Activated CD4-positive, alpha-beta T cell treated with anti-CD3 and anti-CD28 coated beads for 4 hours (primary cell): ENCODE measurements around the gene PAX5.
A peak's percentile ranks its signal among the peaks of the same experiment; 100 is the strongest.

ENCODE experiments used
- DNase-seq, 2 donors: peaks; one replicate each; pipeline ENCODE4 v3.0.0-alpha.2; 2020

The PAX5 gene

DNA sequence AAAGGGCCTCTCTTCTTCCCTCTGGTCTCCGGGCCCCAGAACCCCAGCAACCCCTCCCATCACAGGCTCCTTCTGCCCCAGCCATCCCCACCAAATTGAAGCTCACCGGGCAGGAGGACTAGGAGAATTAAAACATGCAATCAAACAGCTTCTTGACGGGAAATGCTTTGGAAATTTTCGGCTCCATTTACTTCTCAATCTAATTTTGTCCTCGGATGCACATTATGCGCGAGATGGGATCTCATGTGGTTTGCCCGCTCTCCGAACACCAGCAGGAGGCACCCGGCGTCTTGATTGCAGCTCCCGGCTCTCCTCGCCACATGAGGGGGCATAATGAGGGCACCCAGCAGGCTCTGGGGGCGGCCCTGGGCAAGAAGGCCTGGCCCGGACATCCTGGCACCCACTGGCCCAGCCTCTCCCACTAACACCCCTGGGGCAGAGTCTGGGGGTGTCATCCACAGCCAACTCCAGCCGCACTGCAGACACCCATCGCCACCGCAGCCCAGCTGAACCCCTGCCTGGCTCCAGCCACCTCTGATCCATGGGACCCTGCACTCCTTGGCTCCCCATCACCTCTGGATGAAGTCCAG, 135.5 kb downstream of the PAX5 start:
- DNase-seq, result no peak

DNA sequence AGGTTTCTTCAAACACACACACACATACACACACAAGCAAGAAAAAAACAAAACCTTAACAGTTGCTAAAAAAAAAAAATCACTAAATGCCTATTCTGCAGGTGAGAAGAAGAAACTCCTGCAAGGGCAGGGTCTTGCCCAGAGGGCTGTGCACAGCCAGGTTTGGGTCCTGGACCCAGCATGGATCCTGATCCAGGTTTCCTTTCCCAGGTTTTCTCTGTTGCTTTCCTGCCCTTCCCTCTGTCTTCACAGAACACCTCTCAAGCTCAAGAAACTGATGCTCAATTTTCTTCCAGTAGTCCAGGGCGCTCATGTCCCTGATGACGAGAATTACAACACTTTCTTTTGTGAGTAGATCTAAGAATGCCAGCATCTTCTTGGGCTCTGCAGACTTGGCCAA, 136.6 kb downstream of the PAX5 start:
- no peak for DNase-seq

DNA sequence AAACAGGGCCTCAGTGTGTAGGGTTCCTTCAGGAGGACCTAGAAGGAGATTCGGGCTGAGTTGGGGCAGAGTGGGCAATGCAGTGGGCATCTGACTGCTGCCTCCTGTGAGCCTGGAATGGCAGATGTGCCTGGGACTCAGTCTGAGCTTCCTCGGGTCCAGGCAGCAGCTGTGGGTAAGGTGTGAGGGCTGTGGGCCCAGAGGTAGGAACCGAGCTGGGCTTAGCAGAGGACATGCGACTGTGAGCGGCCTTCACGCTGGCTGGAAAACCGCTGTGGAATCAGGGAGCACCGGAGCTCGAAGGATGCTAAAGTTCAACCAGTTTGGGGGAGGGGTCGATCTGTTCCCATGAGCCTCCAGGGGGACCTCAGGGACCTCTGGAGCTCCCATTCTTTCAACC, 137.0 kb downstream of the PAX5 start:
- no peak for DNase-seq

DNA sequence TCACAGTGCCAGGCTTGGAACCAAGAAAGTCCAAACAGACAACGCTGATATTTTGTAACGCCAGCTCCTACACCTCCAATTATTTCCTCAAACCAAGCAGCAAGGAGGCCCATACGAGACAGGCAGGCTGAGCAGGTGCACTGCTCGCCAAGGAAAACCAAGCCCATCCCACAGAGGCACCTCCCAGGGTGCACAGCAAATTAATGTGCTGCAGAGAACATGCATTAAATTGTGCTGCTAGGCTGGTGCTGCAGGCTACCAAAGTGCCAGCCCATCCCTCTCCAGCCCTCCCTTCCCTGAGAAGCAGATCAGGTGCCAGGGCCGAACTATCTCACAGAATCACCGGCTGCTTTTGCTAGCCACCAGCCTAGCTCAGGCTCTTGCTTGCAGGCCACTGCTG, 137.8 kb downstream of the PAX5 start:
- DNase-seq, result no peak

DNA sequence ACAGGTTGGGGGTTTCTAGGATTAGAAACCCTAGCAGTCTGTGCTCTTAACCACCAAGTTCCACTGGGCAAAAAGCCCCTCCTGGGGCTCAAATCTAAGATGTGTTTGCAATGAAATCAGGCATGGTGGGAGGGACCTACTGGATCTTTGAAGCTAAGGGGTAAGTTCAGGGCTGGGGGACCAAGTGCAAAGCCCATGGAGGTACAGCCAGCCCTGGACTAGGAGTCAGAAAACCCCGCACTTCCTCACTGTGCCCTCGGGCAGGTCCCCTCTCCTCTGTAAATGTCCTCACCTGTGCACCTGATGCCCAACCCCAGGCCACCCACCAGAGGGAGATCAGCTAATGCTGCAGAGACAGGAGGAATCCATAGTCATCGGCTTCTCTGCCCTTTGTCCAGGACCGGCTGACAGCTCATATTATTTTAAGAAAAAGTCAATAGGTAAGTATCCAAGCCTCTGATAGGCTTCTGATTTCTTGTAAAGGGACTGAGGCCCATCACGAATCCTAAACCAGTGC, 138.3 kb downstream of the PAX5 start:
- no peak for DNase-seq

DNA sequence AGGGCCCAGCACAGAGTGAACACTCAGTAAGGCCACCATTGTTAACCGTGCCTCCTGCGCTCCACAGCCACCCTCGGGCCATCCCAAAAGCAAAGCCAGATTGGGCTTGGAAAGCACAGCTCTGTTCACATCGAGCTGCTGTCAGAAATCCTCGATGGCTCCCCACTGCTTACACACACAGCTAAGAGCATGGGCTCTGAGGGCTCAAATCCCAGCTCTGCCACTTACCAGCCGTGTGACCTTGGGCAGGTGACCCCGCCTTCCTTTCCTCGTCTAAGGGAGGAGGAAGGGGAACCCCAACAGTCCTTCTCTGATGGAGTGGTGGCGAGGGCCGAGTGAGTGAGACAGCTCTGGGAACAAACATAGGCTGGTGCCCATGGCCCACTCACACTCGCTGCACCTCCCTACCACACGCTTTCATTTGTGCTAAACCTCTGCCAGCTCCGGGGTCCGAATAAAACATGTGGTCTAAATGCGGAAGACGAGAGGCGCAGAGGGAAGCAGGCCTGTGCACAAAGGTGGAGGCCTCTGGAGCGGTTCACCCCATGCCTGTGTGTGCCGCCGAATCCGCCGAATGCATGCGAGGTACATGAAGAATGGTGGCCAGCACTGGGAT, 139.3 kb downstream of the PAX5 start:
- no peak for DNase-seq

DNA sequence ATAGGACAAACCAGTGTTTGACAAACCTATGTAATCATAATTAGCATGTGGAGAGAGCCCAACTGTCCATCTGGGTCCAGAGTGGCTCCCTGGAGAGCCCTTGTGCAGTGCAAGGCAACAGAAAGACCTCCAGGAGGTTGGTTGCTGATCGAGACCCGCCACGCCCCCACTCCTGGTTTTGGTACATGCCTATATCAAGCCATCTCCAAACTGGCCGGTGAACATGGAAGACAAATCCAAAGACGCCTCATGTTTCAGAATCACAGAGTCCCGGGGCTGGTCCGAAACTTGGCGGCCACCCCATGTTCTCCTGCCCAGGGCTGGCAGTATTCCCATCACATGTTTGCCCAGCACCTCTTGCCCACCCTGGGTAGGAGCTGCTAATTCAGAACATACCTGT, 140.2 kb downstream of the PAX5 start:
- DNase-seq, result no peak

DNA sequence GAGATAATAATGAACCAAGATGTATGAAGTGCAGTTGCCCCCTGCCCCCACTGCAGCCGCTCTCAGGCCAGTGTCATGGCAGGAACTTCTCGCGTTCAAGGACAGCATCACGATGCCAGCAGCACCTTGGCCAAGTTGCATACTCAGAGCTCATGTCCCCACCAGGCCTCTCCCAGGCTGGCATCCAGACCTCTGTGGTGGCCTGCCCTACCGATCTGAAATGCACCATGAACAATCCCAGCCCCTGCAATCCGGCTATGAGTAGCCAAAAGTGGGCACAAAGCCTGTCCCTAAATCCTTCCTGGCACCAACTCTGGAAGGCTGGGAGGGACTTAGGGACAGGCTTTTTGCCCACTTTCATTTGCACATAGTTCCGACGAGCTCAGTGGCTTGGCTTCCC, 140.9 kb downstream of the PAX5 start:
- DNase-seq, result no peak

DNA sequence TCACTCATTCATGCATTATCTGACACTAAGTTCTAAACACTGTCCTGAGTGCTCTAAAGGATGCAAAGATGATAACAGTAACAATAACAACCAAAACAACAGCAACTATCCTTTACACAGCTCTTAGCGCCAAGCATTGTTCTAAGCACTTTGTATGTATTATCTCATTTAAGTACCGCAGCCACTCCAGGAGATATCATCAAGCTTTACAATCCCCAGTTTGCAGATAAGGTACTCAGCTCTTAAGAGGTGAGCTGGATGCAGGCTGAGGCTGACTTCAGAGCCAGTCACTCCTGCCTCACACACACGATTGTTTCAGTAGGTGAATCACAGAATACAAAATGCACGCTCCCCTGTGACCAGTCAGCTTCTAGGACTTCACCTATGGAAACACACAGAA, 141.8 kb downstream of the PAX5 start:
- DNase-seq, result no peak

DNA sequence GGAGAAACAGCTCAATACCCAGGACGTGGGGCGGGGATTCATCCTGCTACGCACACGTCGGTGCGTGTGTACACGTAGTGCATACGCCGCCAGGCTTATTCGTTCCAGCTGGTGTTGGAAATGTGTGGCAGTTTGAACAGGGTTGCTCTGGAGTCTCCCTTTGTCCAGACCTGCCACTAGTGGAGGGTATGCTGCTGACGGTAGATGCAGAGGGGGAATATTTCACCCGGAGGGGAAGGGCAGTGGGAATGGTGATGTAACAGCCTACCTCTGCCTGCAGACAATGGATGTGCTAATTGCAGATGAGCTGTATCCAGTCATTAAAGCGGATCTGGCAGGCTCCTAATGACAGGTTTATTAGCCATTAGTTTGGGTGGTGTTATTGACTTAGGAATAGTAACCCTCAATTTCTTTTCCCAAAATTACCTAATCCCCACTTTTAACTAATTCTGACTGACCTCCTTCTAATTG, 142.7 kb downstream of the PAX5 start:
- DNase-seq, result no peak

DNA sequence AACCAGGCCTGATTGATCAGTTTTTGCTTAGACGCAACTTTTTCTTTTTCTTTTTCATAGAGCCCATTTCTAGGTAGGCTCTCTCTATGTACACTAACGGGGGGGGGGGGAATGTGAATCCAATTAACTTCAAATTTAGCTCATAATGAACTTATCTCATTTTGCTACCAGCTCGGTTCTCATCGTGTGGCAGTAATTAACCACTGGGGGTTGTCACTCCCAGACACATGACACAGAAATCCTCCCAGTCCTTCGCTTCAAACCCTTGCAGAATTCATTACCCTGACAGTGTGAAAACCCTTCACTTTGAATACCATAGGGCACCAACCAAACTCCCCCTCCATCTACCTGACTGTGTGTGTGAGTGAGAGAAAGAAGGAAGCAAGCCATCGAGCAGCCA, 144.2 kb downstream of the PAX5 start:
- no peak for DNase-seq

DNA sequence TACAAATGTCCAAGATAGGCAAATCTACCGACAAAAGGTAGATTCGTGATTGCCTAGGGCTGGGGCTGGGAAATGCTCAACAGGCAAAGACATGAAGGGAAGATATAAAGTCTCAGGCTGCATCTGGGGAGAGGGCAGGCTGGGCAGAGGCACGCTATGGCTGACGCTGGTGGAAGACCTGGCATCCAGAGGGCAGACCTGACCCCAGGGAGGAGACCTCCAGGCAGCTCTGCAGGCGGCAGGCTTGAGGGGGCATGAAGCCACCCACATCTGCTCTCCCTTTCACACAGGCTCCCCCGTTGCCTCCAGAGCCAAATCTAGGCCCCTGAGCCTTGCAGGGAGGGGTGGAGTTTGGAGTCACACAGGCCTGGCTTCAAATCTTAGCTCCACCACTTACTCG, 145.5 kb downstream of the PAX5 start:
- DNase-seq, result no peak

DNA sequence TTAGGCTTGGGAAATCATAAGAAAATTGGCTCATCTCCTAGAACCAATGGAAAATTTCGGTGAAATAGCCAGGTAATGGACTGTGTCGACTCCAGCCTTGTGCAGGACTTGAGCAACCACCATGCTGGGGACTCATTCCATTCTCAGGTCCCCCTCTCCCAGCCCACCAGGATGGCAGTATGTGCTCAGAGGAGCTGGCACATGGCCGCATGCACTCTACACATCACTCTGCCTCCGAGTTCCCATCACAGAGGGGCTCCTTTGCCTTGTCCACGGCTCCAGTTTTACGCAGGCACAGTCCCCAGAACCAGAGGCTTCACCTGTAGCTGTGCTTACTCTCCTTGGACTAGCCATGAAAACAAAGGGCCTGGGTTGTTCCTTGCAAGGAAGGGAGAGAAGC, 149.3 kb downstream of the PAX5 start:
- DNase-seq, result no peak

DNA sequence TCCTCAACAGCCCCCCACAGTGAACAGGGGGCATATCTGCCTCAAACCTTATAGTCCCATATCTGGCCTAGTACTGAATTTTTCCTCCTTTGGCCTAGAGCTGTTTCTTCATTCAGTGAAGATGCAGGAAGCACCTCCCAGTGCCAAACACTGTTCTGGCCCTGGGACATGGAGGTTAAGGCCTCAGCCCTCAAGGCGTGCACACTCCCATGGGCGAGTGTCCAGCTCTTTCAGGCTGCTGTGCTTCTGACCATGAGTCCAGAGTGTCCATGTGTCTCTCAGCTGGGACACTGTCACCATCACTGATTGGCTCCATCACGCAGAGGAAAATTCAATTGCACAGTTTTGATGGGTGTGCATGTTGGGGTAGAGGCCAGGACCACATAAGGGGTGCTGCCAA, 151.5 kb downstream of the PAX5 start:
- no peak for DNase-seq

DNA sequence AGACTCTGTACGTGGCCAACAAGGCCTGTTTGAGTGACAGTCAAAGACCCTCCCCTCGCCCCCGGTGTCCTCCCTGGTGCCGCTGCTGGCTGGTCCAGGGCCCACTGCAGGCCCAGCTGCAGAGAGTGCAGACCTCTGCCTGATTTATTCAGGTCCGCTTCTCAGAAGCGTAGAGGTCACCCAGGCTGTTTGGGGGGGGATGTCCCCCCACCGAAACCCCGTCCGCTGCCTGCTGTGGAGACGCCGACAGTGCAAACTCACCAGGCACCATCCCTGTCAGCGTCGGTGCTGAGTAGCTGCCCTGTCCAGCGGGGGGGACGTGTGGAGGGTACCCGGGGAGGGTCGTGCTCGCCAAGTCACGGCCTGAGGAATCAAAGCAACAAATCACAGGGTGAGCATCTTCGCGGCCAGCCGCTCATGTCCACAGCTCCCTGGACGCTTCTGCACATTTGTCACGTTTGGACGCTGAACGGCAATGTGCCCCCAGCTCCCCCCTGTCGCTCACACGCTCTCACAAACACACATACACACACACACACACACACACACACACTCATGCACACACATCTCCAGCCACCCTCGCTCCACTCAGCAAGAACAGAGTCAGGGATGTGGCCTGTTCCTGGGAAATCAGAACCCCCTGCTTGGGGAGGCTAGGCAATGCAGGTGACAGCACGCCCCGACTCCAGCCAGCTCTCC, 152.2 kb downstream of the PAX5 start:
- no peak for DNase-seq

DNA sequence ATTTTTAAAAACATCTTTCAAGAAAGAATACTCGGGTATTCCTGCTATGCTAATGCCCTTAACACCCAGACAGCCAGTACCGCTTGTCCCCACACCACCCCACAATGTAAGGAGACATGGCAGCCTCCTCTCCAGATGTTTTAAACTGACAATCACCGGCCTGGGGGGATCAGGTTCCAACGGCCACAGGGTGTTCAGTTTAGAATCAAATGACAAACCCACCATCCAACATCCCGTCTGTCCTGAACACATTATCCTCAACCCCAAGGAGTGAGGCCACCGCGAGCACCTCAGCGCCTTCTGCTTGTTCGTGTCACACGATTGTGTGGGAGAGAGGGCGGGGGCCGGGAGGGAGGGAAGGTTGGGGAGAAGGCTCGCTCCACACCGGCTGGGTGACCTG, 152.8 kb downstream of the PAX5 start:
- no peak for DNase-seq

DNA sequence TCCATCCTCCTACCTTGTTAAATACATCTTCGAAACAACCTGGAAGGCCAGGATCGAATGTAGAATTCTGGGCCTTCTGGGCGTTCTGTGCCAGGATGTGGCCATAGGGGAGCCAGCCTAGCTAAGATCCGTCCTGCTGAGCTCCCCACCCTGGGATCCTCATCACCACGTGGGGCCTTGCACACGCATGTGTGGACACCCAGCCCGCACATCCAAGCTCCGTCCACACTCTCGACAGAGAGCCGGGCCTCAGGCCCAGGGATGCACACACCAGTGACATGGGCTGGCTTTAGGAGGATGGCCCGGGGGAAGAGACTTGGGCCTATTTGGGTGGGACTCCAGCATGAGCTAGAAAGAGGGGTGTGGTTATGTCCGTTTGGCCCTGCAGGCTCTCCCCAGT, 154.0 kb downstream of the PAX5 start:
- no peak for DNase-seq

DNA sequence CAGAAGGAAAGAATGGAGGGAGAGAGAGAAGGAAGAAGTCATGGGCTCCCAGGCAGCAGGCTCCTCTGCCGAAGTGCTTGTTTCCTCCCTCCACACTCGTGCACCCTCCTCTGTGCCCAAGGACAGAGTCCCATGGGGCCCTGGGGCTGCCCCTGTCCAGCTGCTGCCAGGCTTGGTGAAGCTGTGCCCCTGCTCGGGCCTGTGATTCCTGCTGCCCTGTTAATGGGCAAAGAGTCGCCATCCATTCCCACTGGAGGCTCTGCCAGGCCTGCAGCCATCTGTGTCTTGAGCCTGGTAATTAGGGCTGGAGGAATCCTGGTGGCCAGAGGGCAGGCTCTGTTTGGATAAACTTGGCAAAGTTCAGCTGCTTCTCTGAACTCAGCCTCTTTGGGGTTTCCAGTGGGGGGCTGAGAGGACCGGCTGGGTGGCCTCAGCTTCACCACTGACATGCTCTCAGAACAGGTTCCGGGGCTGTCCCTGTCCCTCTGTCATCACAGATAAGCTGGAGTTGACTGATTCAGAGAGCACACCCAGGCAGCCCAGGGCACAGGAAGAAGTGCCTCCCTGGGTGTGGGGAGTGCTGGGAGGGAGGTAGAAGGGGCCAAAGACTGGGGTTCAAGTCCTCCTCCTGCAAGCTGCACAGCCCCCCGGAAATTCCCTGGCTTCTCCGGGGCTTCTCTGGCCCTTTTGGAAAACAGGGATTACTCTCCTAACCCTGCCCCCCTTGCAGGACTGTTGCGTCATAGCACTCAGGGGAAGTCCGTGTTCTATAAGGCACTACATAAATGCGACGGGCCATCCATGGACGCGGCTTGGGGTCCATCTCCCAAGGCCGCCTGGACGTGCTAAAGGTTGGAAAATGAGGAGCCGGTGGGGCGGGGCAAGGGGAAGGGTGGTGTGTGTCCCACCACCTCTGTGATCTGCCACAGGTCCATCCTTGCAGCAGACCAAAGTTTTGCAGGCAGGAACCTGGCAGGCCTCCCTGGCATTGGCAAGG, 154.8 kb downstream of the PAX5 start:
- DNase-seq, result no peak

DNA sequence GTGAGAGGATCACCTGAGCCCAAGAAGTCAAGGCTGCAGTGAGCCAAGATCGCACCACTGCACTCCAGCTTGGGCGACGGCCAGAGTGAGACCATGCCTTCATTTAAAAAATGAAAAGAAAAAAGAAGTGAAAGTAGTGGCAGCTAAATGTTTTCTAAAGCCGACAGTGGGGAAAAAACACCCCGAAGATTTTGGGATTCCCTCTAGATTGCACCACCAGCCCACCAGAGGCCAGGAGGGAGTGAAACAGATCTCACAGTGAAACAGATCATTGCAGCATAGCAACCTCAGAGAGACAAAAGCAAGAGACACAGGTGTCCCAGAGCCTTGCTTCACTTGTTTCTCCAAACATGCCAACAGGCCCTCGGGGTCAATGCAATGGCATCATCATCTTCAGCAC, 156.8 kb downstream of the PAX5 start:
- no peak for DNase-seq

DNA sequence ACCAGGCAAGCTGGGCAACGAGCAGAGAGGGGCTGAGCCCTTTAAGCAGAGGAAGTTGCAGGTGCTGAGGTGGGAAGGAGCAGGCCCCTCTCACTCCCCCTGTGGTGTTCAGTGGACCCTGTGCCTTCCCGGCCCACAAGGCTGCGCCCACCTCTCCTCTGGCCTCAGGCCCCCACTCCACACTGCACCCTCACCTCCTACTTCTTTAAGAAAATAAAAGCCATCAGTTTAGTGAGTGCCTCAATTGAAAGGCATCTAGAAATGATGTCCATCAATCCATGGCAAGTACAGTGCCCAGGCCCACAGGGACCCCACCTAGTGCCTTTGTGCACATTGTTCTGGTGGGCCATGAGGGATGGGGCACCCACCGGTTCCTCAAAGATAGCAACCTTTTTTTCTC, 158.0 kb downstream of the PAX5 start:
- no peak for DNase-seq

DNA sequence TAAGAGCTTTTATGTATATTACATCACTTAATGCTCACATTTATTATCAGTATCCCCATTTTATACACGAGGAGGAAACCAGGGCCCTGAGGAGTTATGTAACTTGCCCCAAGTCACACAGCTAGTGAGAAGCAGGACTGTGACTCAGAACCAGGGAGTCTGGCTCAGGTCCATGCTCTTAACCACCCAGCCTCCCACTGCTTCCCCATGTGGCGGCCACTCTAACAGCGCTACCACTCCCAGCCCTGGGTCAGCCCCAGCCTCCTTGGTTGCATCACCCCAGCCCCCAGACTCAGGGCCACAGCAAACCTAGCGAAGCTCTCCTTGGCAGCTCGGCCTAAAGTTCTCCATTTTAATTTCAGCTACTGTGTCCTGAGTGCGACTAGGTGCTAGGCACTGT, 159.1 kb downstream of the PAX5 start:
- DNase-seq, result no peak

DNA sequence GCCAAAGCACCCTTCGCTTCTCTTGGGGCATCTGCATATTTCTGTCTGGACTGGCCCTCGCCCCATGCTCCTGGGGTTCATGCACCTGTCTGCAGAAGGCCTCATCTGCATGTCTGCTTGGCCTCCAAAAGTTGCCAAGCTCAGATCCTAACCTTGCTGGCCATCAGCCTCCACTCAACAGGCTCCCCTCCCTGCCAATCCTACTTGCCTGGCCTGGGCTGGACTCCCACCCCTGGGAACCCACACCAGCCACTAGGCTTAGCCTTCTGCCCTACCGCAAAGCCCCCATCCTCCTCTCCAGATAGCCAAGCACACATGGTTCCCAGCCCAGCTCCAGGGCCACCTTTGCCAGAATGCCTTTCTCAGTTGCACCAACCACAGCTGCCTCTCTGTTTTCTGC, 159.8 kb downstream of the PAX5 start:
- DNase-seq, result no peak

DNA sequence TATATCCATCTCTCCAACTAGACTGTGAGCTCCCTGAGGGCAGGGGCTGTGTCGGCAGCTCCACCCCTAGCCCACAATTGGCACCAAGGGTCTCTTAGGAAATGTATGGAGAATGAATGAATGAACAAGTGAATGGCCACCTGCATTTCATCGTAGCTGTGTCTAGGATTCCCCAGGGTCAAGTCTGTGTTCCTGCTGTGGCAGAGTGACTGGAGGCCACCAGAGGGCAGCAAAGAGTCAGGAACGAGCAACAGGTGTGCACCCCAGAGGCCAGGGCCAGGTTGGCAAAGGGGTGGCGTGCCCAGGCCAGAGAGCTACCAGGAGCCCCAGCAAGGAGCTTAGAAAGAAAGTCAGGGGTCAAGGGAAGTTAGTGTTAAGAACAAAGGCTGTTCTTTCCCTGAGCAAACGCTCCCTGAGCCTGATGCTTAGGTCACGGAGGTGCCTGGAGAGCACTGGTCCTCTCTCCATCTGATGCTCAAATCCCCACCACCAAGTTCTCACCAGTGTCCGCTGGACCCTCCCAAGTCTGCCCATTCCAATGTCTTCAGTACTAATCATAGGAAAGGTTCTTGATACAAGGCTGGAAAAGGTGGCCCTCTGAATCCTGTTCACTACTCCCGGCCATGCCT, 160.7 kb downstream of the PAX5 start:
- peak; percentile 74 for DNase-seq
